ENCODE results near the gene FAM83D.

FAM83D gene

GRCh38 chr20:38881806-38882440 lies 44.3 kb upstream of the FAM83D start:
- H3K27ac ChIP-seq (ENCODE audit: low read length) = peak overlapping the region; percentile 25
- H3K9ac ChIP-seq (ENCODE audit: low read length) = no peak overlapping the region; the same call in 1 of the 2 replicates
- H3K4me1 ChIP-seq (ENCODE audit: low read length) = peaks cover 75% of the 10 kb centered on the region
- H3K4me2 ChIP-seq (ENCODE audit: low read length) = peak overlapping the region; percentile 11; the same call in 1 of the 2 replicates
- peaks cover 99% of the 10 kb centered on the region for H3K79me2 ChIP-seq (ENCODE audit: low read length)
- H2AFZ ChIP-seq (ENCODE audit: low read depth, low read length) = no peak overlapping the region
- no peaks in the 10 kb centered on the region for H3K9me3 ChIP-seq (ENCODE audit: insufficient read depth, low read length)
- no peak for TF ChIP-seq EZH2phosphoT487 (IDR thresholded peaks at IDR 0.05; ENCODE audit: low read depth)
- TF ChIP-seq, protein P1, sequence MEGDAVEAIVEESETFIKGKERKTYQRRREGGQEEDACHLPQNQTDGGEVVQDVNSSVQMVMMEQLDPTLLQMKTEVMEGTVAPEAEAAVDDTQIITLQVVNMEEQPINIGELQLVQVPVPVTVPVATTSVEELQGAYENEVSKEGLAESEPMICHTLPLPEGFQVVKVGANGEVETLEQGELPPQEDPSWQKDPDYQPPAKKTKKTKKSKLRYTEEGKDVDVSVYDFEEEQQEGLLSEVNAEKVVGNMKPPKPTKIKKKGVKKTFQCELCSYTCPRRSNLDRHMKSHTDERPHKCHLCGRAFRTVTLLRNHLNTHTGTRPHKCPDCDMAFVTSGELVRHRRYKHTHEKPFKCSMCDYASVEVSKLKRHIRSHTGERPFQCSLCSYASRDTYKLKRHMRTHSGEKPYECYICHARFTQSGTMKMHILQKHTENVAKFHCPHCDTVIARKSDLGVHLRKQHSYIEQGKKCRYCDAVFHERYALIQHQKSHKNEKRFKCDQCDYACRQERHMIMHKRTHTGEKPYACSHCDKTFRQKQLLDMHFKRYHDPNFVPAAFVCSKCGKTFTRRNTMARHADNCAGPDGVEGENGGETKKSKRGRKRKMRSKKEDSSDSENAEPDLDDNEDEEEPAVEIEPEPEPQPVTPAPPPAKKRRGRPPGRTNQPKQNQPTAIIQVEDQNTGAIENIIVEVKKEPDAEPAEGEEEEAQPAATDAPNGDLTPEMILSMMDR (IDR thresholded peaks at IDR 0.05; ENCODE audit: low read depth, low read length) = no peak
- H4K20me1 ChIP-seq (ENCODE audit: insufficient read depth, low read length) = peaks cover 58% of the 10 kb centered on the region
- no peak overlapping the region for H3K4me3 ChIP-seq (ENCODE audit: low read length)
- H3K36me3 ChIP-seq (replicated peaks; ENCODE audit: low read depth, low read length) = peaks cover 62% of the 10 kb centered on the region
- H3K27me3 ChIP-seq (ENCODE audit: low read depth, low read length) = no peaks in the 10 kb centered on the region

DNA sequence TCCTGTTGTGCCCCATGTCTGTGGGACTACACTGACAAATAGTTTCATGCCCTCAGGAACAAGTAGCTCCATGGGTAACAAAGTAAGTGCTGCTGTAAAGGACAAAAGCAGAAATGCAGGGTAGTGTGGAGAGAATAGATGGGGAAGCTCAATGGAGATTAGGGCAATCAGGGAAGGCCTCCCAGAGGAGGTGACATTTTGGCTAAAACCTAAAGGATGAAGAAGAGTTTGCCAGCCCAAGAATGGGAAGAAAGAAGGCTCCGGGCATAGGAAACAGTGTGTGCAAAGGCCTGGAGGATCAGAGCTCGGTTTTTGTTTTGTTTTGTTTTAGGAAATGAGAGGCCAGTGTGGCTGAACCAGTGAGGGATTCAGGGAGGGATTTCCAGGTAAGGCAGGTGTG lies 43.6 kb upstream of the FAM83D start:
- H2AFZ ChIP-seq (ENCODE audit: low read depth, low read length) = no peak overlapping the region
- no peak overlapping the region; the same call in 1 of the 2 replicates for H3K9ac ChIP-seq (ENCODE audit: low read length)
- H3K4me2 ChIP-seq (ENCODE audit: low read length) = no peak overlapping the region
- peaks cover 65% of the 10 kb centered on the region for H4K20me1 ChIP-seq (ENCODE audit: insufficient read depth, low read length)
- no peak overlapping the region for H3K4me3 ChIP-seq (ENCODE audit: low read length)
- peaks cover 65% of the 10 kb centered on the region for H3K36me3 ChIP-seq (replicated peaks; ENCODE audit: low read depth, low read length)
- no peaks in the 10 kb centered on the region for H3K9me3 ChIP-seq (ENCODE audit: insufficient read depth, low read length)
- H3K4me1 ChIP-seq (ENCODE audit: low read length) = peaks cover 68% of the 10 kb centered on the region
- H3K27ac ChIP-seq (ENCODE audit: low read length) = peak overlapping the region; percentile 25
- H3K27me3 ChIP-seq (ENCODE audit: low read depth, low read length) = no peaks in the 10 kb centered on the region
- H3K79me2 ChIP-seq (ENCODE audit: low read length) = peaks cover 99% of the 10 kb centered on the region
- no peak for TF ChIP-seq EZH2phosphoT487 (IDR thresholded peaks at IDR 0.05; ENCODE audit: low read depth)
- TF ChIP-seq, protein P1 (IDR thresholded peaks at IDR 0.05; ENCODE audit: low read depth, low read length) = no peak

GRCh38 chr20:38883081-38883980 lies 42.9 kb upstream of the FAM83D start:
- no peak for TF ChIP-seq EZH2phosphoT487 (IDR thresholded peaks at IDR 0.05; ENCODE audit: low read depth)
- TF ChIP-seq, protein P1 (IDR thresholded peaks at IDR 0.05; ENCODE audit: low read depth, low read length) = no peak
- no peak overlapping the region for H2AFZ ChIP-seq (ENCODE audit: low read depth, low read length)
- no peak overlapping the region for H3K4me3 ChIP-seq (ENCODE audit: low read length)
- peak overlapping the region; percentile 25 for H3K27ac ChIP-seq (ENCODE audit: low read length)
- H3K79me2 ChIP-seq (ENCODE audit: low read length) = peaks cover 99% of the 10 kb centered on the region
- H3K4me2 ChIP-seq (ENCODE audit: low read length) = no peak overlapping the region
- peaks cover 70% of the 10 kb centered on the region for H3K36me3 ChIP-seq (replicated peaks; ENCODE audit: low read depth, low read length)
- no peaks in the 10 kb centered on the region for H3K9me3 ChIP-seq (ENCODE audit: insufficient read depth, low read length)
- peaks cover 61% of the 10 kb centered on the region for H3K4me1 ChIP-seq (ENCODE audit: low read length)
- H3K9ac ChIP-seq (ENCODE audit: low read length) = no peak overlapping the region
- H3K27me3 ChIP-seq (ENCODE audit: low read depth, low read length) = no peaks in the 10 kb centered on the region
- peaks cover 72% of the 10 kb centered on the region for H4K20me1 ChIP-seq (ENCODE audit: insufficient read depth, low read length)

Measured in OCI-LY3 (cell line).